HEK293 (cell line): ENCODE results near the gene DCDC2.

Experiments used
- CTCF ChIA-PET: fragments of 350-600 bp; formaldehyde crosslinking; extraction: SDS; loops from one replicate; lab custom pipeline; 2021; ENCODE audit warnings: antibody characterized with exemption; lab: Yijun Ruan, JAX
- POLR2A ChIA-PET: fragments of 300-600 bp; formaldehyde crosslinking; extraction: SDS; loops from one replicate; lab custom pipeline; 2020; ENCODE audit warnings: antibody characterized with exemption, inconsistent platforms; lab: Yijun Ruan, JAX
- H3K27ac ChIP-seq: fragments of 200-500 bp; sonication (Bioruptor generic); 2 replicates; pipeline ENCODE4 v1.5.1; 2014; ENCODE audit warnings: low read depth, low read length, control low read depth, inconsistent platforms; ENCODE audit errors: extremely low read depth
- H3K36me3 ChIP-seq, 2 experiments: fragments of 200-500 bp in 1 of 2; sonication (Bioruptor generic) in 1 of 2; 1 replicate in 1 of 2; 2 replicates in 1 of 2; pipeline ENCODE4 v1.5.1; 2014 to 2017; ENCODE audit warnings: inconsistent platforms in 2 of 2, low read length in 2 of 2; ENCODE audit not compliant: control insufficient read depth in 2 of 2, insufficient read depth in 1 of 2
- H3K4me1 ChIP-seq: fragments of 200-500 bp; sonication (Bioruptor generic); 2 replicates; pipeline ENCODE4 v1.5.1; 2014; ENCODE audit warnings: mild to moderate bottlenecking, low read length, inconsistent platforms; ENCODE audit not compliant: control insufficient read depth, insufficient read depth
- H3K4me3 ChIP-seq: 2 replicates; pipeline ENCODE4 v1.5.1; 2011; ENCODE audit warnings: low read depth, mild to moderate bottlenecking, control low read depth, low read length, moderate library complexity
- H3K9me3 ChIP-seq: fragments of 200-500 bp; sonication (Bioruptor generic); 2 replicates; pipeline ENCODE4 v1.5.1; 2014; ENCODE audit warnings: low read depth, low read length, inconsistent platforms; ENCODE audit not compliant: control insufficient read depth, insufficient read depth
- GLI2 ChIP-seq: fragments of 450-650 bp; formaldehyde crosslinking; IDR thresholded peaks from 2 replicates; pipeline ENCODE4; 2017; ENCODE audit warnings: missing biosample characterization, missing genetic modification characterization, low read depth, borderline replicate concordance
- INSM2 ChIP-seq: fragments of 450-650 bp; formaldehyde crosslinking; IDR thresholded peaks from 2 replicates; pipeline ENCODE4 v1.5.1; 2016; ENCODE audit warnings: missing biosample characterization, missing genetic modification characterization
- KLF10 ChIP-seq: fragments of 450-650 bp; IDR thresholded peaks from 2 replicates; pipeline ENCODE4 v1.5.1; 2018; ENCODE audit warnings: missing biosample characterization, mild to moderate bottlenecking, missing genetic modification characterization
- KLF16 ChIP-seq: fragments of 450-650 bp; formaldehyde crosslinking; IDR thresholded peaks from 2 replicates; pipeline ENCODE4 v1.5.1; 2017; ENCODE audit warnings: missing biosample characterization, missing genetic modification characterization
- SCRT1 ChIP-seq: fragments of 450-650 bp; formaldehyde crosslinking; IDR thresholded peaks from 2 replicates; pipeline ENCODE4 v1.5.1; 2016; ENCODE audit warnings: missing biosample characterization, missing genetic modification characterization, borderline replicate concordance
- SETDB1 ChIP-seq: IDR thresholded peaks from one replicate; pipeline ENCODE4 v1.6.1; 2017; ENCODE audit warnings: mild to moderate bottlenecking, low read length, moderate library complexity, mixed read lengths; ENCODE audit not compliant: insufficient read length
- TCF7L2 ChIP-seq: IDR thresholded peaks from 2 replicates; pipeline ENCODE4 v1.6.1; 2011; ENCODE audit warnings: low read depth, mild to moderate bottlenecking, inconsistent platforms, low read length, moderate library complexity, borderline replicate concordance
- TRIM28 ChIP-seq: IDR thresholded peaks from 2 replicates; pipeline ENCODE4 v1.6.1; 2011; ENCODE audit warnings: low read length, control low read depth, borderline replicate concordance
- YY1 ChIP-seq: fragments of 450-650 bp; formaldehyde crosslinking; IDR thresholded peaks from 2 replicates; pipeline ENCODE4 v1.5.1; 2018; ENCODE audit warnings: missing biosample characterization, missing genetic modification characterization
- ZBTB21 ChIP-seq: fragments of 450-650 bp; formaldehyde crosslinking; IDR thresholded peaks from 2 replicates; pipeline ENCODE4 v1.5.1; 2017; ENCODE audit warnings: missing biosample characterization, missing genetic modification characterization
- ZBTB49 ChIP-seq: fragments of 450-650 bp; formaldehyde crosslinking; IDR thresholded peaks from 2 replicates; pipeline ENCODE4 v1.5.1; 2016; ENCODE audit warnings: missing biosample characterization, missing genetic modification characterization, low read depth
- ZNF114 ChIP-seq: fragments of 450-650 bp; formaldehyde crosslinking; IDR thresholded peaks from 2 replicates; pipeline ENCODE4 v1.5.0; 2017; ENCODE audit warnings: missing biosample characterization, missing genetic modification characterization
- ZNF146 ChIP-seq: fragments of 450-650 bp; formaldehyde crosslinking; IDR thresholded peaks from 2 replicates; pipeline ENCODE4 v1.5.1; 2016; ENCODE audit warnings: missing biosample characterization, missing genetic modification characterization
- ZNF155 ChIP-seq: fragments of 450-650 bp; formaldehyde crosslinking; IDR thresholded peaks from 2 replicates; pipeline ENCODE4 v1.5.1; 2016; ENCODE audit warnings: missing biosample characterization, missing genetic modification characterization
- ZNF174 ChIP-seq: fragments of 450-650 bp; formaldehyde crosslinking; IDR thresholded peaks from 2 replicates; pipeline ENCODE4 v1.5.0; 2017; ENCODE audit warnings: missing biosample characterization, mild to moderate bottlenecking, missing genetic modification characterization
- ZNF175 ChIP-seq: fragments of 450-650 bp; formaldehyde crosslinking; IDR thresholded peaks from 2 replicates; pipeline ENCODE4 v1.5.1; 2016; ENCODE audit warnings: missing biosample characterization, missing genetic modification characterization
- ZNF18 ChIP-seq: fragments of 450-650 bp; formaldehyde crosslinking; IDR thresholded peaks from 2 replicates; pipeline ENCODE4 v1.5.1; 2016; ENCODE audit warnings: missing biosample characterization, missing genetic modification characterization
- ZNF202 ChIP-seq: fragments of 450-650 bp; formaldehyde crosslinking; IDR thresholded peaks from 2 replicates; pipeline ENCODE4 v1.5.1; 2016; ENCODE audit warnings: missing biosample characterization, missing genetic modification characterization, borderline replicate concordance
- ZNF223 ChIP-seq: fragments of 450-650 bp; formaldehyde crosslinking; IDR thresholded peaks from 2 replicates; pipeline ENCODE4 v1.5.1; 2016; ENCODE audit warnings: missing biosample characterization, missing genetic modification characterization
- ZNF24 ChIP-seq: fragments of 450-650 bp; formaldehyde crosslinking; IDR thresholded peaks from 2 replicates; pipeline ENCODE4 v1.5.1; 2016; ENCODE audit warnings: missing biosample characterization, missing genetic modification characterization
- ZNF362 ChIP-seq: fragments of 450-650 bp; formaldehyde crosslinking; IDR thresholded peaks from 2 replicates; pipeline ENCODE4 v1.5.1; 2016; ENCODE audit warnings: missing biosample characterization, missing genetic modification characterization
- ZNF394 ChIP-seq: fragments of 450-650 bp; formaldehyde crosslinking; IDR thresholded peaks from 2 replicates; pipeline ENCODE4 v1.5.1; 2016; ENCODE audit warnings: missing biosample characterization, missing genetic modification characterization, mild to moderate bottlenecking, moderate library complexity, borderline replicate concordance
- ZNF521 ChIP-seq: fragments of 450-650 bp; formaldehyde crosslinking; IDR thresholded peaks from 2 replicates; pipeline ENCODE4 v1.5.1; 2017; ENCODE audit warnings: missing biosample characterization, mild to moderate bottlenecking, missing genetic modification characterization
- ZNF626 ChIP-seq: fragments of 450-650 bp; sonication (Bioruptor Pico); formaldehyde crosslinking; IDR thresholded peaks from 2 replicates; pipeline ENCODE4 v1.5.1; 2018; ENCODE audit warnings: missing biosample characterization, missing genetic modification characterization, inconsistent platforms
- ZNF654 ChIP-seq: fragments of 450-650 bp; formaldehyde crosslinking; IDR thresholded peaks from 2 replicates; pipeline ENCODE4 v1.5.1; 2016; ENCODE audit warnings: low read depth, missing biosample characterization, missing genetic modification characterization
- ZNF664 ChIP-seq: fragments of 450-650 bp; formaldehyde crosslinking; IDR thresholded peaks from 2 replicates; pipeline ENCODE4 v1.5.1; 2016; ENCODE audit warnings: missing biosample characterization, missing genetic modification characterization
- ZNF670 ChIP-seq: fragments of 450-650 bp; formaldehyde crosslinking; IDR thresholded peaks from 2 replicates; pipeline ENCODE4 v1.5.1; 2016; ENCODE audit warnings: missing biosample characterization, missing genetic modification characterization, low read depth
- ZSCAN4 ChIP-seq: fragments of 450-650 bp; formaldehyde crosslinking; IDR thresholded peaks from 2 replicates; pipeline ENCODE4 v1.5.1; 2017; ENCODE audit warnings: missing biosample characterization, missing genetic modification characterization

DCDC2 gene

GRCh38 chr6:24357336-24358218, at the start of gene DCDC2:
Gene DCDC2 (minus strand): TSS chr6:24358059. CDS start chr6:24357750, 309 bp downstream.
- ChIA-PET POLR2A (interaction anchor here (0.9 to 3.0 kb wide), 8 partner anchors 8 to 74 kb away, joined by 3 to 15 read pairs (median 4); partner anchors contain the start of gene MRS2), CTCF (interaction anchor here (0.7 to 2.9 kb wide), 4 partner anchors 11 to 129 kb away, joined by 3 to 25 read pairs (median 10); no protein-coding TSS in a partner anchor)
- H3K4me3 ChIP-seq = peak within 1 kb of the TSS; percentile 70
- TF ChIP-seq KLF16 (tag by site-specific recombination) (no peak), ZNF654 (tag by site-specific recombination) (no peak), ZNF521 (no peak), INSM2 (tag by site-specific recombination) (no peak), ZNF362 (no peak), ZNF223 (no peak), ZNF174 (tag by site-specific recombination) (no peak), YY1 (tag by site-specific recombination) (no peak), ZNF155 (tag by site-specific recombination) (no peak), ZNF626 (no peak), ZSCAN4 (tag by site-specific recombination) (peak; percentile 92), SCRT1 (tag by site-specific recombination) (peak; percentile 94), ZNF24 (0 out of 2 replicates have a peak, but pooled peaks have one; percentile 48), ZNF146 (peak; percentile 55; the same call in 1 of the 2 replicates), GLI2 (tag by site-specific recombination) (no peak), ZNF670 (no peak), ZNF114 (no peak), ZNF664 (tag by site-specific recombination) (no peak), ZBTB21 (tag by site-specific recombination) (peak; percentile 59), ZNF202 (tag by site-specific recombination) (no peak), ZNF18 (no peak), KLF10 (tag by site-specific recombination) (no peak), TRIM28 (no peak; the same call in 1 of the 2 replicates), TCF7L2 (no peak), ZNF175 (tag by site-specific recombination) (no peak), ZNF394 (tag by site-specific recombination) (0 out of 2 replicates have a peak, but pooled peaks have one; percentile 13), ZBTB49 (tag by site-specific recombination) (no peak), SETDB1 (no peak)

More at GRCh38 chr6:24357336-24358218, at the start of gene DCDC2:
- H3K4me1 ChIP-seq = peaks cover 10% of the 10 kb centered on the region
- H3K27ac ChIP-seq = peak within 1 kb of the TSS; percentile 65
- no peaks in the 10 kb centered on the region for H3K36me3 ChIP-seq
- H3K9me3 ChIP-seq = no peaks in the 10 kb centered on the region
